GM12875 (cell line): ENCODE measurements around the gene CADPS2.

ENCODE experiments used
- H3K4me3 ChIP-seq: one replicate; pipeline ENCODE4 v1.5.1; 2011; ENCODE audit warnings: low read depth, low read length, control low read depth
- CTCF ChIP-seq: IDR thresholded peaks from 2 replicates; pipeline ENCODE4 v1.5.1; 2011; ENCODE audit warnings: low read depth, mild to moderate bottlenecking, control low read depth, inconsistent platforms, low read length, moderate library complexity, borderline replicate concordance; ENCODE audit not compliant: insufficient read depth

Gene CADPS2

DNA sequence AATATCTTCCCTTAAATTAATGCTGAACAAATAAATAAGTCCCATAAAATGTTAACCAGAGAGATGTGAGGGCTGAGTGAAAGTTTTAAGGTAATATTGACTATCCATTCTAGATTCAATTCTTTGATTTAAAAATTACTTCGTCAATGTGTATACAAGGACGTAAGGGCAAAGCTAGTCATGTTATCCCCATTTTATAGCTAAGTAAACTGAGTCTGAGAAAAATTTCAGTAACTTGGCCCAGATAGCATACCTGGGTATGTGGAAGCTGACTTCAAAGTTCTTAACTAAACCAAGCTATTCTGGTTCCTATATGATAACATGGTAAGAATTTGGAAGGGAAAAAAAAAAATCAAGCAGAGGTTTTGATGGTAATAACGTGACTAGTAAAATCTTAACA, 72.4 kb downstream of the CADPS2 start:
- TF ChIP-seq CTCF = no peak
- no peak overlapping the region for H3K4me3 ChIP-seq

- H3K4me3 ChIP-seq = no peak overlapping the region
- no peak for TF ChIP-seq CTCF
These were observed 82.4 kb downstream of the CADPS2 start for GRCh38 chr7:122803851-122804250.

GRCh38 chr7:122803323-122803722, 82.9 kb downstream of the CADPS2 start:
- H3K4me3 ChIP-seq = no peak overlapping the region
- no peak for TF ChIP-seq CTCF

GRCh38 chr7:122802301-122802751, 83.9 kb downstream of the CADPS2 start:
- H3K4me3 ChIP-seq = no peak overlapping the region
- no peak for TF ChIP-seq CTCF

GRCh38 chr7:122791959-122792545, 94.2 kb downstream of the CADPS2 start:
- no peak overlapping the region for H3K4me3 ChIP-seq
- TF ChIP-seq CTCF = no peak

GRCh38 chr7:122790591-122790990, 95.7 kb downstream of the CADPS2 start:
- H3K4me3 ChIP-seq = no peak overlapping the region

More at GRCh38 chr7:122790591-122790990, 95.7 kb downstream of the CADPS2 start:
- TF ChIP-seq CTCF = no peak
